H9 (cell line): Measurements from ENCODE around the gene CDC6. TPM values are rescaled to one million over a fixed set of nuclear protein-coding genes. Genes with fewer than 3 reads are reported as not detected.

Experiments
- DNase-seq: peaks from one replicate; pipeline ENCODE4 v3.0.0-alpha.2; 2017
- H2AFZ ChIP-seq: one replicate; pipeline ENCODE4 v1.6.1; 2013; ENCODE audit warnings: mild to moderate bottlenecking, low read length, control low read depth, moderate library complexity
- H2AK5ac ChIP-seq: 2 replicates; pipeline ENCODE4 v1.6.1; 2013; ENCODE audit warnings: low read length, control low read depth, mixed read lengths; ENCODE audit not compliant: insufficient read length
- H2BK120ac ChIP-seq: one replicate; pipeline ENCODE4 v1.6.1; 2013; ENCODE audit warnings: low read depth, mild to moderate bottlenecking, low read length, control low read depth, inconsistent platforms; ENCODE audit not compliant: poor library complexity, severe bottlenecking
- H2BK12ac ChIP-seq: 2 replicates; pipeline ENCODE4 v1.6.1; 2013; ENCODE audit warnings: low read length, control low read depth, mixed read lengths, low read depth; ENCODE audit not compliant: insufficient read length
- H2BK15ac ChIP-seq: 2 replicates; pipeline ENCODE4 v1.6.1; 2013; ENCODE audit warnings: low read depth, low read length, control low read depth
- H2BK20ac ChIP-seq: one replicate; pipeline ENCODE4 v1.6.1; 2013; ENCODE audit warnings: low read depth, mild to moderate bottlenecking, low read length, control low read depth, inconsistent platforms; ENCODE audit not compliant: poor library complexity, severe bottlenecking
- H2BK5ac ChIP-seq: 2 replicates; pipeline ENCODE4 v1.6.1; 2013; ENCODE audit warnings: low read length, control low read depth, mixed read lengths; ENCODE audit not compliant: insufficient read length
- H3K14ac ChIP-seq: 2 replicates; pipeline ENCODE4 v1.6.1; 2013; ENCODE audit warnings: low read length, control low read depth; ENCODE audit not compliant: insufficient read depth
- H3K18ac ChIP-seq: 2 replicates; pipeline ENCODE4 v1.6.1; 2013; ENCODE audit warnings: low read depth, mild to moderate bottlenecking, mixed read lengths, low read length, control low read depth; ENCODE audit not compliant: insufficient read length
- H3K23ac ChIP-seq: 2 replicates; pipeline ENCODE4 v1.6.1; 2013; ENCODE audit warnings: low read length, control low read depth, mixed read lengths, low read depth; ENCODE audit not compliant: insufficient read length
- H3K23me2 ChIP-seq: 2 replicates; pipeline ENCODE4 v1.6.1; 2013; ENCODE audit warnings: low read depth, mild to moderate bottlenecking, mixed read lengths, low read length, control low read depth; ENCODE audit not compliant: insufficient read length, poor library complexity, severe bottlenecking
- H3K27ac ChIP-seq: 2 replicates; pipeline ENCODE4 v1.5.1; 2013; ENCODE audit warnings: low read length, control low read depth, mixed read lengths, low read depth; ENCODE audit not compliant: insufficient read length
- H3K27me3 ChIP-seq: 2 replicates; pipeline ENCODE4 v1.6.1; 2013; ENCODE audit warnings: low read length, control low read depth, inconsistent platforms; ENCODE audit not compliant: insufficient read depth
- H3K4ac ChIP-seq: 2 replicates; pipeline ENCODE4 v1.6.1; 2013; ENCODE audit warnings: low read depth, mild to moderate bottlenecking, control low read depth, inconsistent platforms, low read length, moderate library complexity
- H3K4me1 ChIP-seq: 2 replicates; pipeline ENCODE4 v1.6.1; 2013; ENCODE audit warnings: low read length, control low read depth, inconsistent platforms; ENCODE audit not compliant: insufficient read depth
- H3K4me2 ChIP-seq: 2 replicates; pipeline ENCODE4 v1.6.1; 2013; ENCODE audit warnings: low read length, control low read depth, mixed read lengths; ENCODE audit not compliant: insufficient read length, insufficient read depth
- H3K56ac ChIP-seq: 2 replicates; pipeline ENCODE4 v1.6.1; 2013; ENCODE audit warnings: low read depth, mild to moderate bottlenecking, mixed read lengths, low read length, control low read depth; ENCODE audit not compliant: insufficient read length
- H3K79me1 ChIP-seq: 2 replicates; pipeline ENCODE4 v1.6.1; 2013; ENCODE audit warnings: low read depth, mild to moderate bottlenecking, moderate library complexity, low read length, control low read depth, inconsistent platforms; ENCODE audit not compliant: insufficient read depth, poor library complexity, severe bottlenecking
- H3K79me2 ChIP-seq: 2 replicates; pipeline ENCODE4 v1.6.1; 2013; ENCODE audit warnings: low read length, control low read depth, inconsistent platforms; ENCODE audit not compliant: insufficient read depth
- H3K9ac ChIP-seq: 2 replicates; pipeline ENCODE4 v1.6.1; 2013; ENCODE audit warnings: low read length, control low read depth, mixed read lengths; ENCODE audit not compliant: insufficient read length; ENCODE audit errors: extremely low read depth
- H3K9me3 ChIP-seq: one replicate; pipeline ENCODE4 v1.6.1; 2013; ENCODE audit warnings: low read depth, low read length, inconsistent platforms; ENCODE audit not compliant: control insufficient read depth
- H3T11ph ChIP-seq: one replicate; pipeline ENCODE4 v1.6.1; 2013; ENCODE audit warnings: mild to moderate bottlenecking, low read length, control low read depth, inconsistent platforms
- H4K20me1 ChIP-seq: one replicate; pipeline ENCODE4 v1.6.1; 2013; ENCODE audit not compliant: control insufficient read depth, insufficient read length, insufficient read depth
- H4K5ac ChIP-seq: 2 replicates; pipeline ENCODE4 v1.6.1; 2013; ENCODE audit warnings: low read depth, mild to moderate bottlenecking, mixed read lengths, low read length, control low read depth; ENCODE audit not compliant: insufficient read length
- H4K8ac ChIP-seq: replicated peaks from 2 replicates; pipeline ENCODE4 v1.6.1; 2013; ENCODE audit warnings: low read length, control low read depth, mixed read lengths, low read depth; ENCODE audit not compliant: insufficient read length
- H4K91ac ChIP-seq: 2 replicates; pipeline ENCODE4 v1.6.1; 2013; ENCODE audit warnings: low read depth, mild to moderate bottlenecking, moderate library complexity, mixed read lengths, low read length, control low read depth; ENCODE audit not compliant: insufficient read length
- H3K27ac Mint-ChIP-seq, 3 experiments: 2 replicates in 2 of 3; 3 replicates in 1 of 3; pipeline ENCODE4 v1.8.0; 2020 to 2021; ENCODE audit warnings: mixed read lengths in 3 of 3, mild to moderate bottlenecking in 1 of 3, moderate library complexity in 1 of 3
- H3K27me3 Mint-ChIP-seq: 2 replicates; pipeline ENCODE4 v1.8.0; 2021; ENCODE audit warnings: low read depth, mild to moderate bottlenecking, moderate library complexity, mixed read lengths
- H3K36me3 Mint-ChIP-seq, 3 experiments: 2 replicates in 2 of 3; 3 replicates in 1 of 3; pipeline ENCODE4 v1.8.0; 2020 to 2021; ENCODE audit warnings: low read depth in 3 of 3, mixed read lengths in 3 of 3; ENCODE audit not compliant: insufficient read depth in 1 of 3
- H3K4me1 Mint-ChIP-seq, 2 experiments: 2 replicates each; pipeline ENCODE4 v1.8.0; 2020; ENCODE audit warnings: mixed read lengths in 2 of 2
- H3K4me3 Mint-ChIP-seq, 2 experiments: 2 replicates in 1 of 2; 3 replicates in 1 of 2; pipeline ENCODE4 v1.8.0; 2020 to 2021; ENCODE audit warnings: mild to moderate bottlenecking in 2 of 2, mixed read lengths in 2 of 2, moderate library complexity in 1 of 2
- H3K9me3 Mint-ChIP-seq, 2 experiments: 2 replicates in 1 of 2; 3 replicates in 1 of 2; pipeline ENCODE4 v1.8.0; 2020; ENCODE audit warnings: mild to moderate bottlenecking in 2 of 2, mixed read lengths in 2 of 2, moderate library complexity in 1 of 2
- WGBS: extraction: QIAGEN DNeasy Blood & Tissue Kit; methylation state at CpG from one replicate; pipeline ENCODE4 v1.1.7; 2013; ENCODE audit warnings: missing lambda C conversion rate, low lambda C conversion rate, mixed read lengths; ENCODE audit not compliant: insufficient read length; ENCODE audit errors: extremely low coverage; 5-methylcytosine and 5-hydroxymethylcytosine counted together
- total RNA-seq: library from RNA; stranded (reverse); gene quantifications from 2 replicates; pipeline ENCODE4 v1.2.1, GENCODE V29; 2021
- TF ChIP-seq, protein P1 (sequence below): fragments of 200-600 bp; sonication (generic); conservative IDR thresholded peaks from 3 replicates; pipeline ENCODE4 v1.8.0; 2021; ENCODE audit warnings: antibody characterized with exemption, mild to moderate bottlenecking

Gene CDC6
- total RNA-seq, 1 experiment from 2014 or later: 131 TPM

DNA sequence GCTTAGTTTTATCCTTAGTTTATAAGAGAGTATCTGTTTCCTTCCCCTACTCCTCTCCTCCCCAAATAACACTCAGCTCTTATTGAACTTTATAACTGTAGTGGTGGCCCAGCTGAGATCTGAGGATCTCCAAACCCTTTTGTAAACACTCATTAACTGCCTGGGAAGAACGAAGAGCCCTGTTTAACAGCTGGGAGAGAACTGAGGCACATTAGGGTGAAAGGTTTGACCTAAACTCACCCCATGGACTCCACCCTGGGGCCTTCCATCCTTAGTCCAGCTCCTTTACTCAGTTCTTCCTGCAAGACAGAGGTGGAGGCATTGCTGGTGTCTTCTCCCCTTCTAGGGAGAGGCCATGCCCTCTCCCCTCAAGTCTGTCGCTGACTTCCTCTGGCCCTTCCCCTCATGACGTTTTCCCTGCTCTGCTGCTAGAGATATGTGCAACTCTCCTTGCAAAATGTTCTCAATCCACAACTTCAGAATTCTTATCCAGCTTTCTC is 20.1 kb downstream of the CDC6 start:
- Histone ChIP-seq H3K23ac (no peak overlapping the region), H2BK20ac (no peak overlapping the region), H3K18ac (no peak overlapping the region), H3K9ac (no peak overlapping the region), H3K4me2 (no peak overlapping the region), H2BK15ac (no peak overlapping the region), H4K20me1 (no peaks in the 10 kb centered on the region), H3T11ph (no peak overlapping the region), H3K9me3 (no peaks in the 10 kb centered on the region), H3K23me2 (peaks cover 6% of the 10 kb centered on the region), H3K4me1 (peaks cover 16% of the 10 kb centered on the region; the same call in 1 of the 2 replicates), H3K79me2 (no peaks in the 10 kb centered on the region), H2BK12ac (no peak overlapping the region), H4K8ac (no peak overlapping the region), H2AK5ac (no peak overlapping the region), H2BK5ac (no peak overlapping the region), H3K79me1 (no peaks in the 10 kb centered on the region), H3K27ac (no peak overlapping the region), H2AFZ (no peak overlapping the region), H3K27me3 (no peaks in the 10 kb centered on the region), H4K5ac (no peak overlapping the region), H4K91ac (no peak overlapping the region), H3K14ac (no peak overlapping the region), H3K56ac (no peak overlapping the region), H3K4ac (no peak overlapping the region), H2BK120ac (no peak overlapping the region)
- Mint-ChIP-seq H3K36me3 (peaks cover 12 to 27% (median 17%) of the 10 kb centered on the region in 3 experiments; a peak in 6 of 7 replicates), H3K27ac (no peak overlapping the region), H3K4me3 (no peak overlapping the region), H3K4me1 (peaks cover 20 to 24% of the 10 kb centered on the region in 2 experiments), H3K27me3 (peaks cover 17% of the 10 kb centered on the region), H3K9me3 (no peaks in the 10 kb centered on the region)
- TF ChIP-seq, protein P1, sequence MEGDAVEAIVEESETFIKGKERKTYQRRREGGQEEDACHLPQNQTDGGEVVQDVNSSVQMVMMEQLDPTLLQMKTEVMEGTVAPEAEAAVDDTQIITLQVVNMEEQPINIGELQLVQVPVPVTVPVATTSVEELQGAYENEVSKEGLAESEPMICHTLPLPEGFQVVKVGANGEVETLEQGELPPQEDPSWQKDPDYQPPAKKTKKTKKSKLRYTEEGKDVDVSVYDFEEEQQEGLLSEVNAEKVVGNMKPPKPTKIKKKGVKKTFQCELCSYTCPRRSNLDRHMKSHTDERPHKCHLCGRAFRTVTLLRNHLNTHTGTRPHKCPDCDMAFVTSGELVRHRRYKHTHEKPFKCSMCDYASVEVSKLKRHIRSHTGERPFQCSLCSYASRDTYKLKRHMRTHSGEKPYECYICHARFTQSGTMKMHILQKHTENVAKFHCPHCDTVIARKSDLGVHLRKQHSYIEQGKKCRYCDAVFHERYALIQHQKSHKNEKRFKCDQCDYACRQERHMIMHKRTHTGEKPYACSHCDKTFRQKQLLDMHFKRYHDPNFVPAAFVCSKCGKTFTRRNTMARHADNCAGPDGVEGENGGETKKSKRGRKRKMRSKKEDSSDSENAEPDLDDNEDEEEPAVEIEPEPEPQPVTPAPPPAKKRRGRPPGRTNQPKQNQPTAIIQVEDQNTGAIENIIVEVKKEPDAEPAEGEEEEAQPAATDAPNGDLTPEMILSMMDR: no peak
- no peak for DNase-seq
- WGBS: no CpG with 5 or more reads among the region's 3 CpGs
